Thoracic aorta (tissue), 2 donors: Measurements from ENCODE around the gene PTDSS2. TPM values are rescaled to one million over a fixed set of nuclear protein-coding genes. Genes with fewer than 3 reads are reported as not detected.

Source experiments
- ATAC-seq: fragments of 150-250 bp; one replicate; pipeline ENCODE4 v1.8.0; 2017; ENCODE audit warnings: low read depth; ENCODE audit not compliant: insufficient number of reproducible peaks, low FRiP score
- DNase-seq: peaks from one replicate; pipeline ENCODE4 v3.0.0-alpha.2; 2020; ENCODE audit warnings: low spot score
- H3K27ac ChIP-seq, 2 donors: fragments of 200-600 bp; sonication (generic); 1 replicate in 1 of 2; 2 replicates in 1 of 2; pipeline ENCODE4 v1.5.1; 2016; ENCODE audit warnings: mild to moderate bottlenecking in 2 of 2, moderate library complexity in 2 of 2
- H3K27me3 ChIP-seq: fragments of 200-600 bp; sonication (generic); replicated peaks from 2 replicates; pipeline ENCODE4 v1.6.0; 2016; ENCODE audit warnings: mild to moderate bottlenecking; ENCODE audit not compliant: insufficient read depth
- H3K36me3 ChIP-seq: fragments of 200-600 bp; sonication (generic); one replicate; pipeline ENCODE4 v1.5.1; 2016
- H3K4me1 ChIP-seq, 2 donors: fragments of 200-600 bp; sonication (generic); 1 replicate in 1 of 2; 2 replicates in 1 of 2; pipeline versions ENCODE4 v1.5.1 to v1.6.0; 2016; ENCODE audit warnings: low read depth in 2 of 2, mild to moderate bottlenecking in 1 of 2; ENCODE audit not compliant: control insufficient read depth in 1 of 2
- H3K4me3 ChIP-seq: fragments of 200-600 bp; sonication (generic); 2 replicates; pipeline ENCODE4 v1.5.1; 2016; ENCODE audit warnings: mild to moderate bottlenecking
- H3K9me3 ChIP-seq: fragments of 200-600 bp; sonication (generic); 2 replicates; pipeline ENCODE4 v1.5.1; 2016
- total RNA-seq, 2 donors: library from RNA; depleted of rRNA; stranded (reverse); fragments of >200 nt; gene quantifications; one replicate each; pipeline versions ENCODE4 v1.1.0 to v1.2.3, GENCODE V29; 2016
- TF ChIP-seq, protein P1 (sequence below): fragments of 200-600 bp; sonication (generic); IDR thresholded peaks from one replicate; pipeline ENCODE4 v1.5.1; 2019; ENCODE audit warnings: antibody characterized with exemption

The PTDSS2 gene
- total RNA-seq, 2 donors from 2014 or later = 34.0 to 34.7 TPM

DNA sequence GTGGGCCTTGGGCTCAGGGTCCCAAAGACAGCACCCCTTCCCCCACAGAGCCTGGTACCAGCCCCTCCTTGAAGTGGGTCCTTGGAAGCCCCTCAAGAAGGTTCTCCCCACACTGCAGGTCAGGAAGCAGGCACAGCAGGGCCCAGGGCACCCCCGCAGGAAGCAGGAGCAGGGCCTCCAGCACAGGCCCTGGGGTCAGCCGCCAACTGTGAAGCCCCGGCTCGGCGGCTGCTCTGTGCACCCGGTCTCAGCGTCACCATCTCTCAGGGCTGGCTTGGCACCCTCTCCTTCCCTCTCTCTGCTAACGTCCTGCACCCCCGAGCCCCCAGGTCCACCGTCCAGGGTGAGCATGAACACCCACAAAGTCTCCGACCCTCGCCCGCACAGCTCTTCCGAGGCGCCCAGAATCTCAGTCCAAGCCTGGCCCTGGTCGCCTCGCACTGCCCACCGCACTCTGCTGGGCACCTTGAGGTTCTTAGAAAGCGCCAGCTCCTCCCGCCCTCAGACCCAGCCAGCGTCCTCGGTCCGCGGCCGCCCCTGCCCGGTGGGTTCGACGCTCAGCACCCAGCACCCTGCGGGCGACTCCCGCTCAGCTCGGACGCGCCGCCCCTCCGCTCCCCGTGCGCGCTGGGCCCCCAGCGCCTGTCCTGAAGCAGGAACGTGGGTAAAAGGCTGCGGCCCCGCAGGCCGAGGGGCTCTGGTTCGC lies 33.9 kb upstream of the PTDSS2 start:
- H3K4me3 ChIP-seq = peak overlapping the region; percentile 72
- H3K27me3 ChIP-seq = no peaks in the 10 kb centered on the region
- H3K9me3 ChIP-seq = no peaks in the 10 kb centered on the region
- H3K4me1 ChIP-seq = peaks cover 0 to 13% of the 10 kb centered on the region in 2 donors
- DNase-seq (no peak), ATAC-seq (no peak)
- H3K36me3 ChIP-seq = no peaks in the 10 kb centered on the region
- peak overlapping the region in 1 of 2 donors; percentile 38 for H3K27ac ChIP-seq
- TF ChIP-seq, protein P1, sequence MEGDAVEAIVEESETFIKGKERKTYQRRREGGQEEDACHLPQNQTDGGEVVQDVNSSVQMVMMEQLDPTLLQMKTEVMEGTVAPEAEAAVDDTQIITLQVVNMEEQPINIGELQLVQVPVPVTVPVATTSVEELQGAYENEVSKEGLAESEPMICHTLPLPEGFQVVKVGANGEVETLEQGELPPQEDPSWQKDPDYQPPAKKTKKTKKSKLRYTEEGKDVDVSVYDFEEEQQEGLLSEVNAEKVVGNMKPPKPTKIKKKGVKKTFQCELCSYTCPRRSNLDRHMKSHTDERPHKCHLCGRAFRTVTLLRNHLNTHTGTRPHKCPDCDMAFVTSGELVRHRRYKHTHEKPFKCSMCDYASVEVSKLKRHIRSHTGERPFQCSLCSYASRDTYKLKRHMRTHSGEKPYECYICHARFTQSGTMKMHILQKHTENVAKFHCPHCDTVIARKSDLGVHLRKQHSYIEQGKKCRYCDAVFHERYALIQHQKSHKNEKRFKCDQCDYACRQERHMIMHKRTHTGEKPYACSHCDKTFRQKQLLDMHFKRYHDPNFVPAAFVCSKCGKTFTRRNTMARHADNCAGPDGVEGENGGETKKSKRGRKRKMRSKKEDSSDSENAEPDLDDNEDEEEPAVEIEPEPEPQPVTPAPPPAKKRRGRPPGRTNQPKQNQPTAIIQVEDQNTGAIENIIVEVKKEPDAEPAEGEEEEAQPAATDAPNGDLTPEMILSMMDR = no peak

DNA sequence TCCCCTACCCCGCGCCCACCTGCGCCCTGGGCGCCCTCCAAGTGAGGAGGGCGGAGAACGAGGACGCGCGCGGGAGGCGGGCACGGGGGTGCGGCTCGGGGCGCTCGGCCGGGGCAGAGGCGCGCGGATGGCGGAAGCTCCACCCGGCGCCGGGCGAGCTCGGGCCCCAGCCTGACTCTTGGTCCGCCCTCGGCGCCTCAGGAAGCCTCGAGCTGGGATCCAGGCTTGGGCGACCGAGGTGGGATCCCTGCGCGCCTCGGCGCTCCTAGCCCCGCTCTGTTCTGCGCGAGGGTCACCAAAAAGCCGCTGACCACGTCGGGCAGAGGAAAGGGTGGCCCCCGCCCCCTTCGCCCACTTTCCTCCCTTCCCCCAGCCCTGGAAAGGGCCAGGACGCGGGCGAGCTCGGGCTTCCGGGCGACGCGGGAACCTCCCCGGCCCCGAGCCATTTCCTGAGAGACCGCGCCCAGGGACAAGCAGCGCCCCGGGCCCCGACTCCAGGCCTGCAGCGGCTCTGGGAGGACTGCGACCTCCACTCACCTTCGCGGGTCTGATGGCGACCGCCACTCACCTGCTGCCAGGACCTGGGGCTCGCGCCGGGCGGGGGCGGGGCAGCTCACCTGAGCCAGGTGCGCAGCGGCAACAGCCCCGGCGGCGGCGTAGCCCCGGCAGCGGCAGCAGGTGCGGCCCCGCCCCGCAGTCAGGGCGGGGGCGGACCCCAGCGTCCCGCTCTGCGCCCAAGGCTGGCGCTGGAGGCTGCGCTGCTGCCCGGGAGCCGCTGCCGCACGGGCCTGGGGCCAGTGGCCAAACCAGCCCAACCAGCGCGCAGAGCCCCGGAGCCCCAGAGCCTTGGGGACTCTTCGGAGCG lies 33.1 kb upstream of the PTDSS2 start:
- no peak for DNase-seq
- peak overlapping the region; percentile 72 for H3K4me3 ChIP-seq
- H3K9me3 ChIP-seq = no peaks in the 10 kb centered on the region
- H3K27ac ChIP-seq = peak overlapping the region in 1 of 2 donors; percentile 38
- peaks cover 0 to 13% of the 10 kb centered on the region in 2 donors for H3K4me1 ChIP-seq
- TF ChIP-seq, protein P1 = no peak
- ATAC-seq = no peak
- no peaks in the 10 kb centered on the region for H3K36me3 ChIP-seq
- no peaks in the 10 kb centered on the region for H3K27me3 ChIP-seq

- TF ChIP-seq, protein P1 = no peak
- ATAC-seq = no peak
- Histone ChIP-seq H3K4me1 (peaks cover 0 to 13% of the 10 kb centered on the region in 2 donors), H3K9me3 (no peaks in the 10 kb centered on the region), H3K4me3 (peak overlapping the region; percentile 72), H3K27me3 (no peaks in the 10 kb centered on the region), H3K36me3 (no peaks in the 10 kb centered on the region), H3K27ac (no peak overlapping the region)
- no peak for DNase-seq
Measured at GRCh38 chr11:417652-418342, 32.3 kb upstream of the PTDSS2 start.

GRCh38 chr11:418343-419247 lies 31.5 kb upstream of the PTDSS2 start:
- ATAC-seq = no peak
- peaks cover 4% of the 10 kb centered on the region for H3K27me3 ChIP-seq

More at GRCh38 chr11:418343-419247, 31.5 kb upstream of the PTDSS2 start:
- no peaks in the 10 kb centered on the region for H3K36me3 ChIP-seq
- DNase-seq = no peak
- no peaks in the 10 kb centered on the region for H3K9me3 ChIP-seq
- TF ChIP-seq, protein P1 = no peak
- H3K27ac ChIP-seq = no peak overlapping the region
- peaks cover 0 to 13% of the 10 kb centered on the region in 2 donors for H3K4me1 ChIP-seq
- H3K4me3 ChIP-seq = no peak overlapping the region
